ENCODE measurements around the gene PPIA. TPM values are rescaled to one million over a fixed set of nuclear protein-coding genes. Genes with fewer than 3 reads are reported as not detected.

The PPIA gene
- total RNA-seq, 1 experiment from 2014 or later, result 2,836 TPM

DNA sequence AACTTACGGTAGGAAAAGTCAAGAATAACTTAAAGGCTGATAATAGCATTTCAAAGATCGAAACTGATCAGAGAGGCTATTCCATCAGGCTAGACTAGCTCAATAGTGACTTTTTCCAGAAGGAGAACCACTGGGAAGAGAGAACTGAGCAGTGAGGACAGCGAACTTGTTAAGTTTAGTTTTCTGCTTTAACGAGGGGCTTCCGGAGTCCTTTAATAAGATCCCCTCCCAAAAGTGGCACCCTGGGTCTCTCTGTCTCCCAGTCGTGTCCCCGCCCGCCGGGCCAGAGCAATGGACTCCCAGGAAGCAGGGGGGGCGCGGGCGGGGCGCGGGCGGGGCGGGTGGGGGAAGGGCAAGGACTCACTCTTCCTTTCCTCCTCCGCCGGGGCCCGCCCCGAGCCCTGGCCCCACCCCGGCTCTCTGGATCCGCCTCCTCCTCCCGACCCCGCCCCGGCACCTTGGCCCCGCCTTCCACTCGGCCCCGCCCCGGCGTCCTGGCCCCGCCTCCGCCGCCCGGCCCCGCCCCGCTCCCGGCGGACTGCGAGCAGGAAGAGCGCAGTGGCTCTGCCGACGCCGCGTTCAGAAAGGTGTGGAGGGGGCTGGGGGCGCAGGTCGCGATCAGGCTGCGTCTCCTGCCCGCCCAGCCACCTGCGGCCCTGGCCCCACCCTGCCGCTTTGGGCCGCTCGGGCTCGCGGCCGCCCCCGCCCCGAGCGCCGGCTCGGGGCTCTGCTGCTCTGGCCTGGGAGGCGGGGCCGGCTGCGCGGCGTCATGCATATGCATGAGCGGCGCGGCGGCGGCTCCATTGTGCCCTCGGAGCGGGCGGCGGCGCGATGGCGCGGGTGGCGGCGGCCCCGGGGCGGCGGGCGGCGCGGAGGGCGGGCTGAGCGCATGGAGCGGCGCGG is 48.2 kb upstream of the PPIA start, which contains the start of gene ZMIZ2:
Gene ZMIZ2 (plus strand): TSS at position 803 of the 903 bp plus-strand sequence. CDS start 7,403 bp downstream, outside the sequence.
- POLR2A ChIA-PET, result interaction anchor here (0.7 to 1.3 kb wide), 3 partner anchors 13 to 142 kb away, joined by 3 to 9 read pairs (median 3); partner anchors contain the start of gene OGDH
- DNase-seq (ENCODE audit: low read depth, low spot score), result peak; percentile 48
- peak within 1 kb of the TSS; percentile 79 for H3K9ac ChIP-seq (ENCODE audit: low read length)
- no peaks in the 10 kb centered on the region for H4K20me1 ChIP-seq (ENCODE audit: insufficient read depth)
- H3K9me3 ChIP-seq (ENCODE audit: control insufficient read depth in 1 of 2, insufficient read depth in 1 of 2, low read depth in 1 of 2, low read length in 2 of 2), result no peaks in the 10 kb centered on the region
- BruUV-seq (replicated peaks), result no TSS peak
- intact Hi-C loops (cut with micrococcal nuclease), result loop anchor here (1.0 to 5.0 kb wide), 3 partner anchors 111 to 160 kb away; partner anchors contain the start of gene OGDH
- peak within 1 kb of the TSS; percentile 83 to 89 for H3K4me3 ChIP-seq (replicated peaks in 1 of 2; ENCODE audit: low read depth in 1 of 2, low read length in 2 of 2)
- no peak within 1 kb of the TSS for H2AFZ ChIP-seq (ENCODE audit: low read depth, low read length, poor library complexity, severe bottlenecking)
- peak within 1 kb of the TSS; percentile 92 for H3K27ac ChIP-seq (ENCODE audit: low read depth, low read length)
- H3K9me2 ChIP-seq (ENCODE audit: insufficient read depth), result no peaks in the 10 kb centered on the region
- RAD21 ChIA-PET (ENCODE audit: low non-redundant PET in 1 of 2, low total read pairs in 2 of 2, uncharacterized antibody in 2 of 2, unreplicated experiment in 2 of 2), result no interaction called here
- H3K27me3 ChIP-seq (ENCODE audit: insufficient read depth, low read length), result no peaks in the 10 kb centered on the region
- peak within 1 kb of the TSS; percentile 77 for H3K4me2 ChIP-seq (ENCODE audit: low read length)
- H3K79me2 ChIP-seq (ENCODE audit: insufficient read depth, low read length), result peaks cover 35% of the 10 kb centered on the region
- peaks cover 2 to 3% of the 10 kb centered on the region in 2 experiments; a peak in 2 of 4 replicates for H3K36me3 ChIP-seq (ENCODE audit: control insufficient read depth in 1 of 2, insufficient read depth in 2 of 2, low read length in 2 of 2)
- H3K4me1 ChIP-seq (ENCODE audit: control insufficient read depth in 1 of 2, insufficient read depth in 2 of 2, low read length in 2 of 2), result peaks cover 18 to 28% of the 10 kb centered on the region in 2 experiments
- peak; percentile 87 for ATAC-seq
- CTCF ChIA-PET, result interaction anchor here (0.8 kb wide), 1 partner anchor 183 kb away, joined by 3 read pairs; no protein-coding TSS in a partner anchor
- no peak for TF ChIP-seq FOSL1 (IDR thresholded peaks at IDR 0.05; ENCODE audit: low read depth)
- TF ChIP-seq, protein P1, sequence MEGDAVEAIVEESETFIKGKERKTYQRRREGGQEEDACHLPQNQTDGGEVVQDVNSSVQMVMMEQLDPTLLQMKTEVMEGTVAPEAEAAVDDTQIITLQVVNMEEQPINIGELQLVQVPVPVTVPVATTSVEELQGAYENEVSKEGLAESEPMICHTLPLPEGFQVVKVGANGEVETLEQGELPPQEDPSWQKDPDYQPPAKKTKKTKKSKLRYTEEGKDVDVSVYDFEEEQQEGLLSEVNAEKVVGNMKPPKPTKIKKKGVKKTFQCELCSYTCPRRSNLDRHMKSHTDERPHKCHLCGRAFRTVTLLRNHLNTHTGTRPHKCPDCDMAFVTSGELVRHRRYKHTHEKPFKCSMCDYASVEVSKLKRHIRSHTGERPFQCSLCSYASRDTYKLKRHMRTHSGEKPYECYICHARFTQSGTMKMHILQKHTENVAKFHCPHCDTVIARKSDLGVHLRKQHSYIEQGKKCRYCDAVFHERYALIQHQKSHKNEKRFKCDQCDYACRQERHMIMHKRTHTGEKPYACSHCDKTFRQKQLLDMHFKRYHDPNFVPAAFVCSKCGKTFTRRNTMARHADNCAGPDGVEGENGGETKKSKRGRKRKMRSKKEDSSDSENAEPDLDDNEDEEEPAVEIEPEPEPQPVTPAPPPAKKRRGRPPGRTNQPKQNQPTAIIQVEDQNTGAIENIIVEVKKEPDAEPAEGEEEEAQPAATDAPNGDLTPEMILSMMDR (IDR thresholded peaks at IDR 0.05 in 2 of 3, conservative IDR thresholded peaks at IDR 0.05 in 1 of 3; ENCODE audit: borderline replicate concordance in 1 of 3, insufficient read depth in 1 of 3, low read depth in 2 of 3, low read length in 2 of 3), result no peak
- peak; percentile 80 for TF ChIP-seq EGR1 (IDR thresholded peaks at IDR 0.05; ENCODE audit: low read depth)
- TF ChIP-seq SIN3A (IDR thresholded peaks at IDR 0.05; ENCODE audit: low read depth), result no peak
- no peak for TF ChIP-seq ELF1 (IDR thresholded peaks at IDR 0.05; ENCODE audit: borderline replicate concordance, low read depth)
- TF ChIP-seq SRF (IDR thresholded peaks at IDR 0.05; ENCODE audit: low read depth), result no peak; the same call in 1 of the 2 replicates
- TF ChIP-seq JUND (IDR thresholded peaks at IDR 0.05), result no peak
- no peak for TF ChIP-seq EZH2 (IDR thresholded peaks at IDR 0.05)
- TF ChIP-seq CEBPB (IDR thresholded peaks at IDR 0.05; ENCODE audit: low read depth), result no peak
- TF ChIP-seq, protein P2, sequence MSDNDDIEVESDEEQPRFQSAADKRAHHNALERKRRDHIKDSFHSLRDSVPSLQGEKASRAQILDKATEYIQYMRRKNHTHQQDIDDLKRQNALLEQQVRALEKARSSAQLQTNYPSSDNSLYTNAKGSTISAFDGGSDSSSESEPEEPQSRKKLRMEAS (IDR thresholded peaks at IDR 0.05), result no peak
- TF ChIP-seq, protein P3, sequence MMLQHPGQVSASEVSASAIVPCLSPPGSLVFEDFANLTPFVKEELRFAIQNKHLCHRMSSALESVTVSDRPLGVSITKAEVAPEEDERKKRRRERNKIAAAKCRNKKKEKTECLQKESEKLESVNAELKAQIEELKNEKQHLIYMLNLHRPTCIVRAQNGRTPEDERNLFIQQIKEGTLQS (IDR thresholded peaks at IDR 0.05), result no peak
- TF ChIP-seq, protein P4, sequence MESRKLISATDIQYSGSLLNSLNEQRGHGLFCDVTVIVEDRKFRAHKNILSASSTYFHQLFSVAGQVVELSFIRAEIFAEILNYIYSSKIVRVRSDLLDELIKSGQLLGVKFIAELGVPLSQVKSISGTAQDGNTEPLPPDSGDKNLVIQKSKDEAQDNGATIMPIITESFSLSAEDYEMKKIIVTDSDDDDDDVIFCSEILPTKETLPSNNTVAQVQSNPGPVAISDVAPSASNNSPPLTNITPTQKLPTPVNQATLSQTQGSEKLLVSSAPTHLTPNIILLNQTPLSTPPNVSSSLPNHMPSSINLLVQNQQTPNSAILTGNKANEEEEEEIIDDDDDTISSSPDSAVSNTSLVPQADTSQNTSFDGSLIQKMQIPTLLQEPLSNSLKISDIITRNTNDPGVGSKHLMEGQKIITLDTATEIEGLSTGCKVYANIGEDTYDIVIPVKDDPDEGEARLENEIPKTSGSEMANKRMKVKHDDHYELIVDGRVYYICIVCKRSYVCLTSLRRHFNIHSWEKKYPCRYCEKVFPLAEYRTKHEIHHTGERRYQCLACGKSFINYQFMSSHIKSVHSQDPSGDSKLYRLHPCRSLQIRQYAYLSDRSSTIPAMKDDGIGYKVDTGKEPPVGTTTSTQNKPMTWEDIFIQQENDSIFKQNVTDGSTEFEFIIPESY (IDR thresholded peaks at IDR 0.05; ENCODE audit: extremely low read depth, insufficient replicate concordance, low read length), result no peak
- no peak for TF ChIP-seq ZFX (IDR thresholded peaks at IDR 0.05)
- no peak for TF ChIP-seq POLR2A (IDR thresholded peaks at IDR 0.05; ENCODE audit: borderline replicate concordance, extremely low read depth, insufficient read depth, insufficient read length)
- TF ChIP-seq ZNF274 (IDR thresholded peaks at IDR 0.05; ENCODE audit: low read depth, low read length), result no peak
- TF ChIP-seq SP1 (IDR thresholded peaks at IDR 0.05; ENCODE audit: low read depth), result peak; percentile 38
- TF ChIP-seq RAD21 (IDR thresholded peaks at IDR 0.05; ENCODE audit: low read depth), result no peak; the same call in 1 of the 2 replicates
- TF ChIP-seq TCF7L2 (IDR thresholded peaks at IDR 0.05; ENCODE audit: borderline replicate concordance, extremely low read depth, insufficient read depth, insufficient read length), result peak; percentile 81
- no peak for TF ChIP-seq EZH2phosphoT487 (IDR thresholded peaks at IDR 0.05; ENCODE audit: borderline replicate concordance)
- TF ChIP-seq CBX3 (IDR thresholded peaks at IDR 0.05; ENCODE audit: low read depth), result no peak
- TF ChIP-seq POLR2AphosphoS5 (IDR thresholded peaks at IDR 0.05; ENCODE audit: low read depth, low read length), result peak; percentile 45

Measured in HCT116 (cell line).